Kidney (tissue), 14 donors: Measurements from ENCODE around the gene OPHN1. TPM values are rescaled to one million over a fixed set of nuclear protein-coding genes. Genes with fewer than 3 reads are reported as not detected.
A peak's percentile ranks its signal among the peaks of the same experiment; 100 is the strongest.

Experiments
- DNase-seq, 5 donors: peaks; one replicate each; pipeline ENCODE4 v3.0.0-alpha.2; 2013 to 2020
- FAIRE-seq: peaks from 2 replicates; lab custom pipeline; 2012; peaks lifted over from hg19 to GRCh38; lab: Jason Lieb, UNC
- H3K27ac ChIP-seq, 2 donors: one replicate each; pipeline ENCODE4 v1.7.0; 2013; ENCODE audit warnings: low read depth in 2 of 2, low read length in 2 of 2, inconsistent platforms in 1 of 2
- H3K27me3 ChIP-seq: one replicate; pipeline ENCODE4 v1.7.1; 2013; ENCODE audit warnings: low read length, inconsistent platforms; ENCODE audit not compliant: control insufficient read depth, insufficient read depth
- H3K36me3 ChIP-seq, 3 donors: one replicate each; pipeline versions ENCODE4 v1.7.0 to v1.7.1; 2013; ENCODE audit warnings: low read length in 3 of 3, control low read depth in 1 of 3, inconsistent platforms in 1 of 3; ENCODE audit not compliant: insufficient read depth in 3 of 3, control insufficient read depth in 2 of 3
- H3K4me1 ChIP-seq, 3 donors: one replicate each; pipeline versions ENCODE4 v1.7.0 to v1.7.1; 2013; ENCODE audit warnings: low read length in 3 of 3, inconsistent platforms in 1 of 3, low read depth in 1 of 3; ENCODE audit not compliant: control insufficient read depth in 2 of 3, insufficient read depth in 2 of 3
- H3K4me3 ChIP-seq, 3 donors: one replicate each; pipeline versions ENCODE4 v1.7.0 to v1.8.1; 2013; ENCODE audit warnings: low read length in 3 of 3, control low read depth in 1 of 3, inconsistent platforms in 1 of 3
- H3K9ac ChIP-seq, 3 donors: one replicate each; pipeline versions ENCODE4 v1.7.0 to v1.7.1; 2013; ENCODE audit warnings: low read length in 3 of 3, control low read depth in 1 of 3, inconsistent platforms in 1 of 3
- H3K9me3 ChIP-seq, 3 donors: one replicate each; pipeline versions ENCODE4 v1.7.0 to v1.7.1; 2013; ENCODE audit warnings: low read length in 3 of 3, control low read depth in 1 of 3, inconsistent platforms in 1 of 3; ENCODE audit not compliant: control insufficient read depth in 2 of 3, insufficient read depth in 1 of 3
- CTCF ChIP-seq: IDR thresholded peaks from 3 replicates; pipeline ENCODE4 v1.5.1; 2012; ENCODE audit warnings: mild to moderate bottlenecking, moderate library complexity, borderline replicate concordance; ENCODE audit not compliant: insufficient read depth; ENCODE audit errors: extremely low read depth
- intact Hi-C: fragments of 100-400 bp; cut with DNase I; formaldehyde crosslinking; loops from one replicate; pipeline ENCODE4 v1.11.1; 2022
- polyA plus RNA-seq: library from polyadenylated mRNA; stranded (reverse); fragments of 350-450 nt; fragmentation: Illumina TruSeq; extraction: RNeasy Lipid Tissue Mini Kit (QIAGEN cat#74804); gene quantifications from one replicate; pipeline ENCODE4 v1.2.3, GENCODE V29; 2014; ENCODE audit warnings: low read depth, low replicate concordance; ENCODE audit not compliant: insufficient read depth
- total RNA-seq: library from RNA; stranded (reverse); fragmentation: NEBNext Ultra II Directional; extraction: Animal tissue kit (Norgen Biotek cat#: 25700); gene quantifications from one replicate; pipeline ENCODE4 v1.2.1, GENCODE V29; 2021
- donor health status: control.
- donor health status: control.
- donor health status: control.
- donor health status: control.
- donor health status: control.
- donor health status: DM: yes; HTN: yes; CAD: no.
- donor health status: Normal renal cell carcinoma (clear cell type).

The OPHN1 gene
- total and polyA plus RNA-seq, 2 donors from 2014 or later, result 1.9 to 9.5 TPM

GRCh38 chrX:68048774-68049173 lies 384.5 kb downstream of the OPHN1 start:
- Histone ChIP-seq H3K9ac (no peak overlapping the region), H3K27ac (no peak overlapping the region), H3K9me3 (no peaks in the 10 kb centered on the region), H3K27me3 (no peaks in the 10 kb centered on the region), H3K4me1 (peaks cover 0 to 2% (median 0%) of the 10 kb centered on the region in 3 donors), H3K36me3 (no peaks in the 10 kb centered on the region), H3K4me3 (no peak overlapping the region)
- DNase-seq (no peak), FAIRE-seq (no peak)
- intact Hi-C loops, result no loop called here
- TF ChIP-seq CTCF, result no peak

- H3K9me3 ChIP-seq, result no peaks in the 10 kb centered on the region
- intact Hi-C loops, result no loop called here
- no peaks in the 10 kb centered on the region for H3K4me1 ChIP-seq
- FAIRE-seq, result no peak
- no peak overlapping the region for H3K4me3 ChIP-seq
- peak in 2 of 5 donors; percentile 17 to 22 for DNase-seq
- no peak overlapping the region for H3K9ac ChIP-seq
- H3K36me3 ChIP-seq, result no peaks in the 10 kb centered on the region
- no peak overlapping the region for H3K27ac ChIP-seq
- H3K27me3 ChIP-seq, result no peaks in the 10 kb centered on the region
- no peak for TF ChIP-seq CTCF
Observed at GRCh38 chrX:68045008-68045577, 388.2 kb downstream of the OPHN1 start.

- TF ChIP-seq CTCF, result no peak
- intact Hi-C loops, result no loop called here
- FAIRE-seq (no peak), DNase-seq (no peak)
- H3K9me3 ChIP-seq, result no peaks in the 10 kb centered on the region
- H3K9ac ChIP-seq, result no peak overlapping the region
- no peaks in the 10 kb centered on the region for H3K27me3 ChIP-seq
- H3K27ac ChIP-seq, result no peak overlapping the region
- H3K4me3 ChIP-seq, result no peak overlapping the region
- no peaks in the 10 kb centered on the region for H3K36me3 ChIP-seq
- no peaks in the 10 kb centered on the region for H3K4me1 ChIP-seq
Observed at GRCh38 chrX:68043713-68044438, 389.4 kb downstream of the OPHN1 start.
